Measurements from ENCODE around the gene KCNQ2. TPM values are rescaled to one million over a fixed set of nuclear protein-coding genes. Genes with fewer than 3 reads are reported as not detected.

Gene KCNQ2
- total and polyA plus RNA-seq, 9 donors = not detected

GRCh38 chr20:63441136-63442099, 31.0 kb downstream of the KCNQ2 start:
- no peak for TF ChIP-seq CTCF (IDR thresholded peaks at IDR 0.05)
- no peak for TF ChIP-seq POLR2A (IDR thresholded peaks at IDR 0.05)
- TF ChIP-seq EP300 (IDR thresholded peaks at IDR 0.05) = no peak
- no peak overlapping the region for H3K4me3 ChIP-seq
- H3K9me3 ChIP-seq = no peaks in the 10 kb centered on the region
- intact Hi-C loops (cut with DNase I) = no loop called here
- H3K27me3 ChIP-seq = no peaks in the 10 kb centered on the region
- no peak for DNase-seq
- H3K36me3 ChIP-seq = no peaks in the 10 kb centered on the region
- H3K4me1 ChIP-seq (ENCODE audit: insufficient read depth) = no peaks in the 10 kb centered on the region
- no peak overlapping the region for H3K27ac ChIP-seq
- 45 to 55% (median 54%) methylated on average over 22 of the region's 22 CpGs for WGBS, 3 donors

DNA sequence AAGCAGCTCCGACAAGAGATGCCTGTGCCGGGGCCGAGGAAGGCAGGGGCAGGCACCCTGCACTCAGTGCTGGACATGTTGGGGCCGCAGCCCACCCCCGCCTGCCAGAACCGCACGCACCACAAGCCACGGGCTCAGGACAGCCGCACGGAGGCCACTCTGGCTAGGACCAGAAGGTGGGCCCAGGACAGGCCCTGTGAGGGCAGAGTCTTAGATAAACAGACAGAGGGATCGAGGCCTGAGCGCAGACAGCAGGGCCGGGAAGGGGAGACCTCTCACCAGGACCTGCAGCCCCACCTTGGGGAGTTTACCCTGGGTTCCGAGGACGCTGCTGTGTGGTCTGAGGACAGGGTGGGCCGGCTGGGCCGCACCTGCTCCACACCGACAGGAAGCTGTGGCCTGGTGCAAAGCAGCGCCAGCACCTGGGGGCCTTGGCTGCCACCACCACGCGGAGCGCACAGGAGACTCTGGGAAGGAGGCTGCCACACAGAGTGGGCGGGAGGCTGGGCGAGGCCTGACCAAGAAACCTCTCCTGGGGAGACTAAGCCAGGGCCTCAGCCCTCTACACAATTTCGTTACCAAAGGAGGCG, 32.0 kb downstream of the KCNQ2 start:
- H3K4me1 ChIP-seq (ENCODE audit: insufficient read depth) = no peaks in the 10 kb centered on the region
- no peak overlapping the region for H3K27ac ChIP-seq
- intact Hi-C loops (cut with DNase I) = no loop called here
- no peak overlapping the region for H3K4me3 ChIP-seq
- DNase-seq = no peak
- H3K9me3 ChIP-seq = no peaks in the 10 kb centered on the region
- no peak for TF ChIP-seq POLR2A (IDR thresholded peaks at IDR 0.05)
- no peak for TF ChIP-seq CTCF (IDR thresholded peaks at IDR 0.05)
- no peak for TF ChIP-seq EP300 (IDR thresholded peaks at IDR 0.05)
- 75 to 85% (median 77%) methylated on average over 25 to 26 of the region's 26 CpGs for WGBS, 3 donors
- H3K36me3 ChIP-seq = no peaks in the 10 kb centered on the region
- no peaks in the 10 kb centered on the region for H3K27me3 ChIP-seq

DNA sequence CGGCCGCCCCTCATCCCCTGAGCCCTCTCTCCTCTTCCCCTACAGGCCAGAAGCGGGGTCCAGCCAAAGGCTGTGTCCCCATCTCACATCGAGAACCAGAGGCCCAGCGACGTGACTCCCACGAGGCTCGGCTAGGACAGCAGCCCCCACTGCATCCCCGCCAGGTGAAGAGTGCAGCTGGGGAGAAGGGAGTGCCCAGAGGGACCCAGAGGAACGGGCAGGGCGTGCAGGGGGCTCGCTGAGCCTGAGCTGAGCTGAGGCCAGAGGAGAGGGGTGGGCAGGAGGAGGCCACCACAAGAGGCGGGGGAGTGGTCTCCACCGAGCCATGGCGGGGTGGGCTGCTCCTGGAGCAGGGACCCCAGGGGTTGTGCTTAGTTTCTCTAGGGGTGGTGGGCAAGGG, 32.6 kb downstream of the KCNQ2 start:
- H3K27me3 ChIP-seq = no peaks in the 10 kb centered on the region
- H3K27ac ChIP-seq = no peak overlapping the region
- H3K36me3 ChIP-seq = no peaks in the 10 kb centered on the region
- H3K4me1 ChIP-seq (ENCODE audit: insufficient read depth) = no peaks in the 10 kb centered on the region
- WGBS, 3 donors = 58 to 68% (median 62%) methylated on average over 12 to 15 of the region's 15 CpGs
- TF ChIP-seq EP300 (IDR thresholded peaks at IDR 0.05) (no peak), CTCF (IDR thresholded peaks at IDR 0.05) (no peak), POLR2A (IDR thresholded peaks at IDR 0.05) (no peak)
- H3K9me3 ChIP-seq = no peaks in the 10 kb centered on the region
- DNase-seq = no peak
- intact Hi-C loops (cut with DNase I) = loop anchor here in 1 of 4 donors (10.0 kb wide), 1 partner anchor 1605 kb away; no protein-coding TSS in a partner anchor
- H3K4me3 ChIP-seq = no peak overlapping the region

DNA sequence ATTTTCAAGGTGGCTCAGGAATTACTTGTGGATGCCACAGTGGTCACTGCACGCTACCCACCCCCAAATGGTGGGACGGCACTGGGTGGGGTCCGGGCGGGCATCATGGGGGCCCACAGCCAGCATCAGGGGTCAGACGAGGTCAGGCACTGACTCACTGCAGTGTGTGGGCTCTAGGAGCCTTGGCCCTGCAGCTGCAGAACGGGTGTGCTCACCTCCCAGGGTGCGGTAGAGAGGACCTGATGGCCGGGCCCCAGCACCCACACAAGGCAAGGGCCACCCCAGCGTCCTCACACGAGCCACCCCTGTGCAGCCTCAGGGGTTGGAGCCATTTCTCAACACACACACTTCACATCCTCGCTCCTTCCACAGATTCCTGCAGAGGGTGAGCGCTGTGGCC, 34.3 kb downstream of the KCNQ2 start:
- DNase-seq = no peak

More for the DNA sequence above, 34.3 kb downstream of the KCNQ2 start:
- WGBS, 3 donors = 76 to 86% (median 84%) methylated on average over 12 of the region's 12 CpGs
- no peaks in the 10 kb centered on the region for H3K36me3 ChIP-seq
- H3K9me3 ChIP-seq = no peaks in the 10 kb centered on the region
- H3K4me3 ChIP-seq = no peak overlapping the region
- H3K27ac ChIP-seq = no peak overlapping the region
- no peak for TF ChIP-seq CTCF (IDR thresholded peaks at IDR 0.05)
- TF ChIP-seq EP300 (IDR thresholded peaks at IDR 0.05) = no peak
- no peak for TF ChIP-seq POLR2A (IDR thresholded peaks at IDR 0.05)
- no peaks in the 10 kb centered on the region for H3K4me1 ChIP-seq (ENCODE audit: insufficient read depth)
- H3K27me3 ChIP-seq = no peaks in the 10 kb centered on the region
- intact Hi-C loops (cut with DNase I) = loop anchor here in 1 of 4 donors (10.0 kb wide), 1 partner anchor 1603 kb away; no protein-coding TSS in a partner anchor

Data from ovary (tissue), 9 donors.